A549 (cell line): ENCODE measurements around the gene PAK1. TPM values are rescaled to one million over a fixed set of nuclear protein-coding genes. Genes with fewer than 3 reads are reported as not detected.

Experiments used
- ATAC-seq, 2 experiments: fragments of 200-7000 bp in 1 of 2; fragments of >200 bp in 1 of 2; cut with Nextera tagmentation in 1 of 2; cut with Tn5 transposase in 1 of 2; 3 replicates each; pipeline versions ENCODE4 v1.8.0 to v1.9.1; 2018 to 2020; ENCODE audit warnings: mild to moderate bottlenecking in 1 of 2, moderate library complexity in 1 of 2
- CTCF ChIA-PET: fragments of 300-600 bp; sonication (Branson Sonifier 250); formaldehyde crosslinking; extraction: SDS; loops from one replicate; lab custom pipeline; 2021; ENCODE audit warnings: antibody characterized with exemption, inconsistent platforms; lab: Yijun Ruan, JAX
- POLR2A ChIA-PET: fragments of 350-600 bp; formaldehyde crosslinking; extraction: SDS; loops from one replicate; lab custom pipeline; 2021; ENCODE audit warnings: antibody characterized with exemption, inconsistent platforms; lab: Yijun Ruan, JAX
- DNase-seq, 2 experiments: peaks; one replicate each; pipeline versions ENCODE4 v3.0.0 to v3.0.0-alpha.2; 2011 to 2016; ENCODE audit warnings: low read depth in 1 of 2, low spot score in 1 of 2
- FAIRE-seq: peaks from 2 replicates; lab custom pipeline; 2011; peaks lifted over from hg19 to GRCh38; lab: Jason Lieb, UNC
- H3K27ac ChIP-seq, 2 experiments: fragments of >200 bp; sonication (Bioruptor Twin); formaldehyde crosslinking; 3 replicates each; pipeline ENCODE4 v1.5.1; 2016 to 2017
- H3K4me1 ChIP-seq: fragments of >200 bp; sonication (Bioruptor Twin); formaldehyde crosslinking; 3 replicates; pipeline ENCODE4 v1.6.1; 2016
- H3K4me2 ChIP-seq: fragments of >200 bp; sonication (Bioruptor Twin); formaldehyde crosslinking; 3 replicates; pipeline ENCODE4 v1.6.1; 2016
- H3K4me3 ChIP-seq: fragments of >200 bp; sonication (Bioruptor Twin); formaldehyde crosslinking; 3 replicates; pipeline ENCODE4 v1.5.1; 2016
- H3K9me3 ChIP-seq: fragments of >200 bp; sonication (Bioruptor Twin); formaldehyde crosslinking; 3 replicates; pipeline ENCODE4 v1.6.1; 2016
- BHLHE40 ChIP-seq: IDR thresholded peaks from 2 replicates; pipeline ENCODE4 v1.6.1; 2012; ENCODE audit warnings: low read depth, low read length, inconsistent platforms
- CBX2 ChIP-seq: fragments of 200-600 bp; sonication (generic); IDR thresholded peaks from 2 replicates; pipeline ENCODE4 v1.6.1; 2016; ENCODE audit warnings: low read depth, mild to moderate bottlenecking, borderline replicate concordance
- CHD4 ChIP-seq: fragments of 200-600 bp; sonication (generic); IDR thresholded peaks from 2 replicates; pipeline ENCODE4 v1.6.1; 2016; ENCODE audit warnings: antibody characterized with exemption, mild to moderate bottlenecking, borderline replicate concordance
- EHMT2 ChIP-seq: fragments of 200-600 bp; sonication (generic); IDR thresholded peaks from 2 replicates; pipeline ENCODE4 v1.6.1; 2016; ENCODE audit warnings: antibody characterized with exemption, low read depth, mild to moderate bottlenecking, moderate library complexity
- ESRRA ChIP-seq: fragments of 150-350 bp; IDR thresholded peaks from 2 replicates; pipeline ENCODE4 v1.6.1; 2014; ENCODE audit warnings: mild to moderate bottlenecking, low read length, borderline replicate concordance
- FOXS1 ChIP-seq: fragments of 250-450 bp; sonication (Bioruptor Pico); IDR thresholded peaks from 2 replicates; pipeline ENCODE4 v1.5.0; 2020; ENCODE audit warnings: mild to moderate bottlenecking, moderate library complexity
- HDAC2 ChIP-seq: fragments of 200-600 bp; sonication (generic); IDR thresholded peaks from 2 replicates; pipeline ENCODE4 v1.6.1; 2016
- HMGXB4 ChIP-seq: fragments of 250-450 bp; sonication (Bioruptor Pico); IDR thresholded peaks from 2 replicates; pipeline ENCODE4 v1.5.0; 2021; ENCODE audit warnings: mild to moderate bottlenecking, moderate library complexity, borderline replicate concordance
- HOXA7 ChIP-seq: fragments of 250-450 bp; sonication (Bioruptor Pico); IDR thresholded peaks from 2 replicates; pipeline ENCODE4 v1.5.0; 2020; ENCODE audit warnings: mild to moderate bottlenecking, moderate library complexity
- HOXB13 ChIP-seq: fragments of 250-450 bp; sonication (Bioruptor Pico); IDR thresholded peaks from 2 replicates; pipeline ENCODE4 v1.5.0; 2020; ENCODE audit warnings: low read depth, mild to moderate bottlenecking, moderate library complexity
- JUN ChIP-seq, 2 experiments: fragments of >200 bp; sonication (Bioruptor Twin); formaldehyde crosslinking; IDR thresholded peaks; 2 replicates in 1 of 2; 3 replicates in 1 of 2; pipeline ENCODE4 v1.6.1; 2016 to 2017
- JUNB ChIP-seq: fragments of >200 bp; sonication (Bioruptor Twin); formaldehyde crosslinking; IDR thresholded peaks from 2 replicates; pipeline ENCODE4 v1.6.1; 2016
- KDM5A ChIP-seq: fragments of 200-600 bp; sonication (generic); IDR thresholded peaks from 2 replicates; pipeline ENCODE4 v1.6.1; 2016; ENCODE audit warnings: antibody characterized with exemption, mild to moderate bottlenecking
- MAZ ChIP-seq: fragments of 150-350 bp; IDR thresholded peaks from 2 replicates; pipeline ENCODE4 v1.6.1; 2014; ENCODE audit warnings: antibody characterized with exemption, low read depth, low read length, borderline replicate concordance
- MYC ChIP-seq: IDR thresholded peaks from 2 replicates; pipeline ENCODE4 v1.6.1; 2012; ENCODE audit warnings: mild to moderate bottlenecking, inconsistent platforms, low read length, improper control_type of control experiment, borderline replicate concordance
- NFE2L2 ChIP-seq: fragments of 150-350 bp; conservative IDR thresholded peaks from 2 replicates; pipeline ENCODE4 v1.6.1; 2014; ENCODE audit warnings: low read length
- PHF8 ChIP-seq: fragments of 200-600 bp; sonication (generic); IDR thresholded peaks from 2 replicates; pipeline ENCODE4 v1.6.1; 2016; ENCODE audit warnings: low read depth, mild to moderate bottlenecking, antibody characterized with exemption, moderate library complexity, borderline replicate concordance
- RAD21 ChIP-seq, 2 experiments: fragments of >200 bp in 1 of 2; sonication (Bioruptor Twin) in 1 of 2; formaldehyde crosslinking in 1 of 2; IDR thresholded peaks in 1 of 2; conservative IDR thresholded peaks in 1 of 2; 2 replicates in 1 of 2; 3 replicates in 1 of 2; pipeline ENCODE4 v1.6.1; 2012 to 2018; ENCODE audit warnings: inconsistent platforms in 1 of 2
- RARB ChIP-seq: fragments of 250-450 bp; sonication (Bioruptor Pico); IDR thresholded peaks from 2 replicates; pipeline ENCODE4 v1.8.0; 2021; ENCODE audit warnings: mild to moderate bottlenecking, moderate library complexity
- SMC3 ChIP-seq: fragments of >200 bp; sonication (Bioruptor Twin); formaldehyde crosslinking; IDR thresholded peaks from 3 replicates; pipeline ENCODE4 v1.6.1; 2018; ENCODE audit warnings: inconsistent platforms
- SREBF2 ChIP-seq: fragments of 450-650 bp; IDR thresholded peaks from 2 replicates; pipeline ENCODE4 v1.6.1; 2014; ENCODE audit warnings: mild to moderate bottlenecking, moderate library complexity
- TFCP2L1 ChIP-seq: fragments of 250-450 bp; sonication (Bioruptor Pico); IDR thresholded peaks from 2 replicates; pipeline ENCODE4 v1.5.0; 2021; ENCODE audit warnings: mild to moderate bottlenecking
- ZFP36 ChIP-seq: fragments of 450-650 bp; IDR thresholded peaks from 2 replicates; pipeline ENCODE4 v1.6.1; 2014; ENCODE audit warnings: borderline replicate concordance; ENCODE audit not compliant: partially characterized antibody
- WGBS: methylation state at CpG from one replicate; pipeline ENCODE4 v1.1.6; 2017; ENCODE audit errors: missing lambda C conversion rate; 5-methylcytosine and 5-hydroxymethylcytosine counted together
- polyA plus RNA-seq, 4 experiments: library from polyadenylated mRNA; depleted of rRNA in 3 of 4; stranded (reverse); fragments of >200 nt; fragmentation: RNase III in 1 of 4; extraction: RNeasy Plus Mini Kit Qiagen cat#74134 plus additional on column Dnase treatment in 1 of 4; gene quantifications; 2 replicates in 3 of 4; 3 replicates in 1 of 4; pipeline ENCODE4 v1.2.3, GENCODE V29; 2011 to 2017
- TF ChIP-seq, protein P1 (sequence below): fragments of >200 bp; sonication (Bioruptor Twin); formaldehyde crosslinking; IDR thresholded peaks from 3 replicates; pipeline ENCODE4 v1.6.1; 2016
- TF ChIP-seq, protein P2 (sequence below): fragments of 200-600 bp; sonication (generic); IDR thresholded peaks from 2 replicates; pipeline ENCODE4 v1.6.1; 2016; ENCODE audit warnings: antibody characterized with exemption, mild to moderate bottlenecking, moderate library complexity
- TF ChIP-seq, protein P3 (sequence below): fragments of >200 bp; sonication (Bioruptor Twin); formaldehyde crosslinking; IDR thresholded peaks from 3 replicates; pipeline ENCODE4 v1.5.1; 2016

Gene PAK1
- polyA plus RNA-seq, 2 of the 4 experiments (the other 2 are of a cell fraction), result 20.6 to 60.7 TPM

DNA sequence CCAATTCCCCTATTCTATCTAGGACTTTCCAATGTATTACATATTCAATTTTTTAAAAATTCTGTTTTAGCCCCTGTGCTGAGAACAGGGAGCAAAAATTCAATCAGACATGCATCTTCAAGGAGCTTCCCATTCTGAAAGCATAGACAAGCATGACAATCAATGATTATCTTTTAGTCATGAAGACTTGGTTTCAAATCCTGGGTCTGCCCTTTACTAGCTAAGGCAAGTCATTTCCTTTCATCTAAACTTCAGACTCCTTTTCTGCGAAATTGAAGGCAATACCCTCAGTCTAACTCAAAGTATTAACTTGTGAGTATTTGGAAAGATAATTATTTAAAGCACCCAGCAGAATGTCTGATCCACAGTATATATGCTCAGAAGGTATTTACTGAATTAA is 24.1 kb downstream of the PAK1 start:
- Histone ChIP-seq H3K27ac (no peak overlapping the region), H3K4me1 (no peaks in the 10 kb centered on the region), H3K4me3 (no peak overlapping the region), H3K4me2 (no peak overlapping the region), H3K9me3 (no peaks in the 10 kb centered on the region)
- WGBS, result 60% methylated on average over 1 of the region's 1 CpG
- no peak for ATAC-seq
- ChIA-PET CTCF (no interaction called here), POLR2A (no interaction called here)
- FAIRE-seq, result no peak
- no peak for DNase-seq
- no peak for TF ChIP-seq SMC3
- TF ChIP-seq, protein P1, sequence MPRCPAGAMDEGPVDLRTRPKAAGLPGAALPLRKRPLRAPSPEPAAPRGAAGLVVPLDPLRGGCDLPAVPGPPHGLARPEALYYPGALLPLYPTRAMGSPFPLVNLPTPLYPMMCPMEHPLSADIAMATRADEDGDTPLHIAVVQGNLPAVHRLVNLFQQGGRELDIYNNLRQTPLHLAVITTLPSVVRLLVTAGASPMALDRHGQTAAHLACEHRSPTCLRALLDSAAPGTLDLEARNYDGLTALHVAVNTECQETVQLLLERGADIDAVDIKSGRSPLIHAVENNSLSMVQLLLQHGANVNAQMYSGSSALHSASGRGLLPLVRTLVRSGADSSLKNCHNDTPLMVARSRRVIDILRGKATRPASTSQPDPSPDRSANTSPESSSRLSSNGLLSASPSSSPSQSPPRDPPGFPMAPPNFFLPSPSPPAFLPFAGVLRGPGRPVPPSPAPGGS, result no peak
- TF ChIP-seq HDAC2, result no peak
- no peak for TF ChIP-seq TFCP2L1 (CRISPR knock-in tag)
- TF ChIP-seq BHLHE40, result no peak
- no peak for TF ChIP-seq EHMT2
- TF ChIP-seq KDM5A, result no peak
- TF ChIP-seq ESRRA, result no peak
- no peak for TF ChIP-seq HOXB13 (CRISPR knock-in tag)
- no peak for TF ChIP-seq JUN (IDR thresholded peaks at IDR 0.05)
- no peak for TF ChIP-seq RARB (CRISPR knock-in tag)
- TF ChIP-seq CHD4, result no peak
- no peak for TF ChIP-seq RAD21 (conservative IDR thresholded peaks at IDR 0.05 in 1 of 2, IDR thresholded peaks at IDR 0.05 in 1 of 2)
- TF ChIP-seq CBX2, result no peak
- no peak for TF ChIP-seq NFE2L2
- TF ChIP-seq MAZ, result no peak
- TF ChIP-seq ZFP36, result no peak
- no peak for TF ChIP-seq SREBF2
- TF ChIP-seq FOXS1 (CRISPR knock-in tag), result no peak

- no peak overlapping the region for H3K4me3 ChIP-seq
- H3K9me3 ChIP-seq, result no peaks in the 10 kb centered on the region
- CTCF ChIA-PET, result no interaction called here
- no peak for ATAC-seq
- H3K4me2 ChIP-seq, result no peak overlapping the region
- no peaks in the 10 kb centered on the region for H3K4me1 ChIP-seq
- no peak for DNase-seq
- FAIRE-seq, result no peak
- TF ChIP-seq PHF8 (no peak), ESRRA (no peak), JUNB (no peak), ZFP36 (no peak), HOXA7 (no peak)
- H3K27ac ChIP-seq, result no peak overlapping the region
- POLR2A ChIA-PET, result interaction anchor here (1.0 kb wide), 1 partner anchor 140 kb away, joined by 3 read pairs; the partner anchor contains the start of gene AQP11
- WGBS, result 68% methylated on average over 5 of the region's 5 CpGs
Measured at GRCh38 chr11:77449060-77449521, 24.8 kb downstream of the PAK1 start.

DNA sequence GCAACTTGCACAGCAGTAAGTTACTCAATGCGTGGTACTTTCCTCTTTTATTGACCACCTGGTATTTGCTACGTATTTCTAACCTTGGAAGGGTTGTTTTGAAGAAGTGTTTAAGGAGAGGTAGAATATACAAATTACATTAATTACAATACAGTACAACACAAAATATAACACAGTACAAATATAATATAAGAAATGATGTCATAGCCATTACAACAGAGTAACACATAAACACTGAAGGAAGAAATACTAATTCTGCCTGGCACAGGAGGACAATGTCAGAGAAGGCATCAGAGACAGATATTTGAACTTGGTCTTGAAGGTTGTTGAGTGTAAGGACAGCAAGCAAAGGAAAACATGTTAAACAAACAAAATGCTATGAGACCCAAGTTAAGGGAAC is 25.6 kb downstream of the PAK1 start:
- ChIA-PET POLR2A (no interaction called here), CTCF (interaction anchor here (1.1 kb wide), 1 partner anchor 18 kb away, joined by 3 read pairs; no protein-coding TSS in a partner anchor)
- WGBS, result 81% methylated on average over 2 of the region's 2 CpGs
- FAIRE-seq (peak; percentile 18), DNase-seq (no peak), ATAC-seq (no peak)
- Histone ChIP-seq H3K4me2 (no peak overlapping the region), H3K4me1 (no peaks in the 10 kb centered on the region), H3K27ac (no peak overlapping the region), H3K4me3 (no peak overlapping the region), H3K9me3 (no peaks in the 10 kb centered on the region)
- TF ChIP-seq, protein P2, sequence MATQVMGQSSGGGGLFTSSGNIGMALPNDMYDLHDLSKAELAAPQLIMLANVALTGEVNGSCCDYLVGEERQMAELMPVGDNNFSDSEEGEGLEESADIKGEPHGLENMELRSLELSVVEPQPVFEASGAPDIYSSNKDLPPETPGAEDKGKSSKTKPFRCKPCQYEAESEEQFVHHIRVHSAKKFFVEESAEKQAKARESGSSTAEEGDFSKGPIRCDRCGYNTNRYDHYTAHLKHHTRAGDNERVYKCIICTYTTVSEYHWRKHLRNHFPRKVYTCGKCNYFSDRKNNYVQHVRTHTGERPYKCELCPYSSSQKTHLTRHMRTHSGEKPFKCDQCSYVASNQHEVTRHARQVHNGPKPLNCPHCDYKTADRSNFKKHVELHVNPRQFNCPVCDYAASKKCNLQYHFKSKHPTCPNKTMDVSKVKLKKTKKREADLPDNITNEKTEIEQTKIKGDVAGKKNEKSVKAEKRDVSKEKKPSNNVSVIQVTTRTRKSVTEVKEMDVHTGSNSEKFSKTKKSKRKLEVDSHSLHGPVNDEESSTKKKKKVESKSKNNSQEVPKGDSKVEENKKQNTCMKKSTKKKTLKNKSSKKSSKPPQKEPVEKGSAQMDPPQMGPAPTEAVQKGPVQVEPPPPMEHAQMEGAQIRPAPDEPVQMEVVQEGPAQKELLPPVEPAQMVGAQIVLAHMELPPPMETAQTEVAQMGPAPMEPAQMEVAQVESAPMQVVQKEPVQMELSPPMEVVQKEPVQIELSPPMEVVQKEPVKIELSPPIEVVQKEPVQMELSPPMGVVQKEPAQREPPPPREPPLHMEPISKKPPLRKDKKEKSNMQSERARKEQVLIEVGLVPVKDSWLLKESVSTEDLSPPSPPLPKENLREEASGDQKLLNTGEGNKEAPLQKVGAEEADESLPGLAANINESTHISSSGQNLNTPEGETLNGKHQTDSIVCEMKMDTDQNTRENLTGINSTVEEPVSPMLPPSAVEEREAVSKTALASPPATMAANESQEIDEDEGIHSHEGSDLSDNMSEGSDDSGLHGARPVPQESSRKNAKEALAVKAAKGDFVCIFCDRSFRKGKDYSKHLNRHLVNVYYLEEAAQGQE, result no peak
- no peak for TF ChIP-seq HMGXB4 (CRISPR knock-in tag)
- no peak for TF ChIP-seq RAD21 (conservative IDR thresholded peaks at IDR 0.05 in 1 of 2, IDR thresholded peaks at IDR 0.05 in 1 of 2)
- no peak for TF ChIP-seq HOXA7
- TF ChIP-seq KDM5A, result no peak
- no peak for TF ChIP-seq HOXB13 (CRISPR knock-in tag)
- no peak for TF ChIP-seq RARB (CRISPR knock-in tag)
- TF ChIP-seq MYC, result no peak
- TF ChIP-seq JUN (IDR thresholded peaks at IDR 0.05), result no peak
- TF ChIP-seq, protein P3, sequence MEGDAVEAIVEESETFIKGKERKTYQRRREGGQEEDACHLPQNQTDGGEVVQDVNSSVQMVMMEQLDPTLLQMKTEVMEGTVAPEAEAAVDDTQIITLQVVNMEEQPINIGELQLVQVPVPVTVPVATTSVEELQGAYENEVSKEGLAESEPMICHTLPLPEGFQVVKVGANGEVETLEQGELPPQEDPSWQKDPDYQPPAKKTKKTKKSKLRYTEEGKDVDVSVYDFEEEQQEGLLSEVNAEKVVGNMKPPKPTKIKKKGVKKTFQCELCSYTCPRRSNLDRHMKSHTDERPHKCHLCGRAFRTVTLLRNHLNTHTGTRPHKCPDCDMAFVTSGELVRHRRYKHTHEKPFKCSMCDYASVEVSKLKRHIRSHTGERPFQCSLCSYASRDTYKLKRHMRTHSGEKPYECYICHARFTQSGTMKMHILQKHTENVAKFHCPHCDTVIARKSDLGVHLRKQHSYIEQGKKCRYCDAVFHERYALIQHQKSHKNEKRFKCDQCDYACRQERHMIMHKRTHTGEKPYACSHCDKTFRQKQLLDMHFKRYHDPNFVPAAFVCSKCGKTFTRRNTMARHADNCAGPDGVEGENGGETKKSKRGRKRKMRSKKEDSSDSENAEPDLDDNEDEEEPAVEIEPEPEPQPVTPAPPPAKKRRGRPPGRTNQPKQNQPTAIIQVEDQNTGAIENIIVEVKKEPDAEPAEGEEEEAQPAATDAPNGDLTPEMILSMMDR, result no peak
